Kidney (tissue), 14 donors: ENCODE measurements around the gene NKD2. TPM values are rescaled to one million over a fixed set of nuclear protein-coding genes. Genes with fewer than 3 reads are reported as not detected.

Experiments used
- DNase-seq, 5 donors: peaks; one replicate each; pipeline ENCODE4 v3.0.0-alpha.2; 2013 to 2020
- FAIRE-seq: peaks from 2 replicates; lab custom pipeline; 2012; peaks lifted over from hg19 to GRCh38; lab: Jason Lieb, UNC
- H3K27ac ChIP-seq, 2 donors: one replicate each; pipeline ENCODE4 v1.7.0; 2013; ENCODE audit warnings: low read depth in 2 of 2, low read length in 2 of 2, inconsistent platforms in 1 of 2
- H3K27me3 ChIP-seq: one replicate; pipeline ENCODE4 v1.7.1; 2013; ENCODE audit warnings: low read length, inconsistent platforms; ENCODE audit not compliant: control insufficient read depth, insufficient read depth
- H3K36me3 ChIP-seq, 3 donors: one replicate each; pipeline versions ENCODE4 v1.7.0 to v1.7.1; 2013; ENCODE audit warnings: low read length in 3 of 3, control low read depth in 1 of 3, inconsistent platforms in 1 of 3; ENCODE audit not compliant: insufficient read depth in 3 of 3, control insufficient read depth in 2 of 3
- H3K4me1 ChIP-seq, 3 donors: one replicate each; pipeline versions ENCODE4 v1.7.0 to v1.7.1; 2013; ENCODE audit warnings: low read length in 3 of 3, inconsistent platforms in 1 of 3, low read depth in 1 of 3; ENCODE audit not compliant: control insufficient read depth in 2 of 3, insufficient read depth in 2 of 3
- H3K4me3 ChIP-seq, 3 donors: one replicate each; pipeline versions ENCODE4 v1.7.0 to v1.8.1; 2013; ENCODE audit warnings: low read length in 3 of 3, control low read depth in 1 of 3, inconsistent platforms in 1 of 3
- H3K9ac ChIP-seq, 3 donors: one replicate each; pipeline versions ENCODE4 v1.7.0 to v1.7.1; 2013; ENCODE audit warnings: low read length in 3 of 3, control low read depth in 1 of 3, inconsistent platforms in 1 of 3
- H3K9me3 ChIP-seq, 3 donors: one replicate each; pipeline versions ENCODE4 v1.7.0 to v1.7.1; 2013; ENCODE audit warnings: low read length in 3 of 3, control low read depth in 1 of 3, inconsistent platforms in 1 of 3; ENCODE audit not compliant: control insufficient read depth in 2 of 3, insufficient read depth in 1 of 3
- CTCF ChIP-seq: IDR thresholded peaks from 3 replicates; pipeline ENCODE4 v1.5.1; 2012; ENCODE audit warnings: mild to moderate bottlenecking, moderate library complexity, borderline replicate concordance; ENCODE audit not compliant: insufficient read depth; ENCODE audit errors: extremely low read depth
- intact Hi-C: fragments of 100-400 bp; cut with DNase I; formaldehyde crosslinking; loops from one replicate; pipeline ENCODE4 v1.11.1; 2022
- polyA plus RNA-seq: library from polyadenylated mRNA; stranded (reverse); fragments of 350-450 nt; fragmentation: Illumina TruSeq; extraction: RNeasy Lipid Tissue Mini Kit (QIAGEN cat#74804); gene quantifications from one replicate; pipeline ENCODE4 v1.2.3, GENCODE V29; 2014; ENCODE audit warnings: low read depth, low replicate concordance; ENCODE audit not compliant: insufficient read depth
- total RNA-seq: library from RNA; stranded (reverse); fragmentation: NEBNext Ultra II Directional; extraction: Animal tissue kit (Norgen Biotek cat#: 25700); gene quantifications from one replicate; pipeline ENCODE4 v1.2.1, GENCODE V29; 2021
- donor health status: control.
- donor health status: control.
- donor health status: control.
- donor health status: control.
- donor health status: control.
- donor health status: DM: yes; HTN: yes; CAD: no.
- donor health status: Normal renal cell carcinoma (clear cell type).

Gene NKD2
- total and polyA plus RNA-seq, 2 donors from 2014 or later = 7.9 to 14.1 TPM

GRCh38 chr5:979100-979817, 29.3 kb upstream of the NKD2 start:
- H3K9me3 ChIP-seq = peaks cover 0 to 2% (median under 1%) of the 10 kb centered on the region in 3 donors
- peaks cover 0 to 3% (median 0%) of the 10 kb centered on the region in 3 donors for H3K4me1 ChIP-seq
- no peak for DNase-seq
- H3K27me3 ChIP-seq = no peaks in the 10 kb centered on the region
- H3K9ac ChIP-seq = no peak overlapping the region
- no peak overlapping the region for H3K4me3 ChIP-seq
- H3K27ac ChIP-seq = no peak overlapping the region
- no peaks in the 10 kb centered on the region for H3K36me3 ChIP-seq
- intact Hi-C loops = no loop called here
- FAIRE-seq = no peak
- no peak for TF ChIP-seq CTCF

- Histone ChIP-seq H3K27me3 (no peaks in the 10 kb centered on the region), H3K36me3 (no peaks in the 10 kb centered on the region), H3K4me3 (no peak overlapping the region), H3K9ac (no peak overlapping the region), H3K9me3 (peaks cover 0 to 2% (median 2%) of the 10 kb centered on the region in 3 donors), H3K27ac (peak overlapping the region in 1 of 2 donors; percentile 23), H3K4me1 (peaks cover 0 to 3% (median 0%) of the 10 kb centered on the region in 3 donors)
- peak in 1 of 5 donors; percentile 72 for DNase-seq
- FAIRE-seq = no peak
- intact Hi-C loops = no loop called here
- no peak for TF ChIP-seq CTCF
Measured at GRCh38 chr5:980001-980588, 28.5 kb upstream of the NKD2 start.

DNA sequence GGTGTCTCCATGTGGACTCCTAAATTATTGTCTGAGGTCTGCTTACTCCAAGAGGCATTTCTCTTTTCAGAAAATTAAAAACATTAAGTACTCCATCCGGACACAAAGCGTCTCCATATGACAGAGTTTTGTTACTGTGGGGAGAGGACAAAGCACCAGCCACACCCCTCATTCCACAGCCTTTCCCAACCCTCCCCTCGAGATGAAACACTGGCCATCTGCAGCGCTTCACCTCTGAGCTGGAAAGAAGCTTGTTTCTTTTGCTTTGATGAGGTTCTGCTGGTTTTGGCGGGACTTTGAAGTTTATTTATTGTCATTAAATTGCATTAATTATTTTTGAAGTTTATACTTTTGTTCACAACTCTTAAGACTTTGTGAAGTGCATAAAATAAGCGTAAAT, 27.6 kb upstream of the NKD2 start:
- no peak overlapping the region for H3K27ac ChIP-seq

More for the DNA sequence above, 27.6 kb upstream of the NKD2 start:
- FAIRE-seq (no peak), DNase-seq (peak in 3 of 5 donors; percentile 63 to 94 (median 80))
- Histone ChIP-seq H3K9me3 (peaks cover 0 to 2% (median 2%) of the 10 kb centered on the region in 3 donors), H3K4me3 (no peak overlapping the region), H3K27me3 (no peaks in the 10 kb centered on the region), H3K9ac (no peak overlapping the region), H3K4me1 (peaks cover 0 to 3% (median 0%) of the 10 kb centered on the region in 3 donors), H3K36me3 (no peaks in the 10 kb centered on the region)
- TF ChIP-seq CTCF = no peak
- intact Hi-C loops = no loop called here
